H1 (cell line): ENCODE results near the gene FKBP8. TPM values are rescaled to one million over a fixed set of nuclear protein-coding genes. Genes with fewer than 3 reads are reported as not detected.
A peak's percentile ranks its signal among the peaks of the same experiment; 100 is the strongest.

Experiments
- CTCF ChIA-PET: fragments of 300-600 bp; sonication (Branson Sonifier 250); formaldehyde crosslinking; loops from one replicate; lab custom pipeline; 2021; ENCODE audit not compliant: partially characterized antibody; lab: Charles Lee
- POLR2A ChIA-PET: fragments of 300-600 bp; sonication (Branson Sonifier 250); formaldehyde crosslinking; loops from one replicate; lab custom pipeline; 2021; ENCODE audit warnings: inconsistent platforms; ENCODE audit not compliant: partially characterized antibody; lab: Charles Lee
- DNase-seq, 2 experiments: peaks; one replicate each; pipeline versions ENCODE4 v3.0.0 to v3.0.0-alpha.2; 2010 to 2022; ENCODE audit warnings: low spot score in 2 of 2, low read depth in 1 of 2, mixed read lengths in 1 of 2
- FAIRE-seq: peaks from 2 replicates; lab custom pipeline; 2011; peaks lifted over from hg19 to GRCh38; lab: Jason Lieb, UNC
- H2AFZ ChIP-seq: 2 replicates; pipeline ENCODE4 v1.8.1; 2012; ENCODE audit warnings: low read length, inconsistent platforms
- H2AK5ac ChIP-seq: 2 replicates; pipeline ENCODE4 v1.6.1; 2013; ENCODE audit warnings: low read depth, low read length
- H2BK120ac ChIP-seq: replicated peaks from 2 replicates; pipeline ENCODE3; 2013; ENCODE audit warnings: low read depth, low read length, inconsistent platforms
- H2BK12ac ChIP-seq: 2 replicates; pipeline ENCODE4 v1.6.1; 2013; ENCODE audit warnings: low read depth, low read length
- H2BK15ac ChIP-seq: 2 replicates; pipeline ENCODE4 v1.6.1; 2013; ENCODE audit warnings: low read length
- H2BK20ac ChIP-seq: 2 replicates; pipeline ENCODE4 v1.6.1; 2013; ENCODE audit warnings: low read length
- H2BK5ac ChIP-seq: 2 replicates; pipeline ENCODE4 v1.6.1; 2013; ENCODE audit warnings: low read depth, low read length
- H3K14ac ChIP-seq: 2 replicates; pipeline ENCODE4 v1.6.1; 2013; ENCODE audit warnings: inconsistent platforms; ENCODE audit not compliant: insufficient read length
- H3K18ac ChIP-seq: 2 replicates; pipeline ENCODE4 v1.6.1; 2013; ENCODE audit warnings: low read length; ENCODE audit errors: extremely low read depth
- H3K23ac ChIP-seq: 2 replicates; pipeline ENCODE4 v1.6.1; 2013; ENCODE audit warnings: inconsistent platforms; ENCODE audit not compliant: insufficient read length
- H3K23me2 ChIP-seq: 2 replicates; pipeline ENCODE4 v1.6.1; 2013; ENCODE audit warnings: low read depth, low read length
- H3K27ac ChIP-seq: 2 replicates; pipeline ENCODE4 v1.6.1; 2011; ENCODE audit warnings: low read depth, low read length, inconsistent platforms
- H3K27me3 ChIP-seq, 4 experiments: replicated peaks in 1 of 4; 1 replicate in 1 of 4; 2 replicates in 3 of 4; pipeline versions ENCODE4 v1.6.1 to v1.8.1; 2011 to 2013; ENCODE audit warnings: low read length in 3 of 4, mild to moderate bottlenecking in 3 of 4, inconsistent platforms in 2 of 4, mixed read lengths in 2 of 4, moderate library complexity in 1 of 4; ENCODE audit not compliant: control insufficient read depth in 3 of 4, insufficient read depth in 3 of 4; ENCODE audit errors: extremely low read depth in 1 of 4
- H3K36me3 ChIP-seq, 4 experiments: 2 replicates each; pipeline versions ENCODE4 v1.6.1 to v1.8.1; 2011 to 2013; ENCODE audit warnings: mild to moderate bottlenecking in 4 of 4, low read length in 3 of 4, moderate library complexity in 2 of 4, control low read depth in 1 of 4, inconsistent platforms in 1 of 4; ENCODE audit not compliant: insufficient read depth in 4 of 4, control insufficient read depth in 2 of 4
- H3K4ac ChIP-seq: replicated peaks from 2 replicates; pipeline ENCODE3; 2013; ENCODE audit warnings: low read length, low read depth, mixed read lengths, inconsistent platforms; ENCODE audit not compliant: insufficient read length
- H3K4me1 ChIP-seq, 4 experiments: replicated peaks in 1 of 4; 1 replicate in 1 of 4; 2 replicates in 3 of 4; pipeline versions ENCODE4 v1.6.1 to v1.8.1; 2011 to 2013; ENCODE audit warnings: low read length in 3 of 4, inconsistent platforms in 2 of 4, mixed read lengths in 1 of 4; ENCODE audit not compliant: insufficient read depth in 4 of 4, control insufficient read depth in 3 of 4
- H3K4me2 ChIP-seq, 2 experiments: 2 replicates each; pipeline versions ENCODE4 v1.6.1 to v1.8.1; 2011 to 2013; ENCODE audit warnings: low read depth in 2 of 2, low read length in 2 of 2, control low read depth in 1 of 2, inconsistent platforms in 1 of 2, mild to moderate bottlenecking in 1 of 2; ENCODE audit not compliant: insufficient read depth in 1 of 2
- H3K4me3 ChIP-seq, 4 experiments: fragments of 200-600, 300-600 bp in 1 of 4; sonication (generic), shearing (Covaris generic), sonication (Bioruptor Twin) in 1 of 4; 2 replicates each; pipeline versions ENCODE4 v1.5.1 to v1.8.1; 2011 to 2016; ENCODE audit warnings: low read length in 4 of 4, low read depth in 3 of 4, control low read depth in 2 of 4, inconsistent platforms in 2 of 4, mild to moderate bottlenecking in 2 of 4, mixed read lengths in 1 of 4, moderate library complexity in 1 of 4; ENCODE audit not compliant: insufficient read depth in 2 of 4; ENCODE audit errors: extremely low read depth in 1 of 4
- H3K56ac ChIP-seq: replicated peaks from 2 replicates; pipeline ENCODE3; 2013; ENCODE audit warnings: low read depth, mild to moderate bottlenecking, mixed read lengths, low read length, inconsistent platforms; ENCODE audit not compliant: insufficient read length
- H3K79me1 ChIP-seq: 2 replicates; pipeline ENCODE4 v1.6.1; 2013; ENCODE audit warnings: low read depth, low read length, control low read depth
- H3K79me2 ChIP-seq, 2 experiments: 2 replicates each; pipeline versions ENCODE4 v1.6.1 to v1.8.1; 2012 to 2013; ENCODE audit warnings: low read length in 2 of 2, mild to moderate bottlenecking in 2 of 2, inconsistent platforms in 1 of 2; ENCODE audit not compliant: insufficient read depth in 2 of 2, control insufficient read depth in 1 of 2
- H3K9ac ChIP-seq, 4 experiments: replicated peaks in 1 of 4; 1 replicate in 1 of 4; 2 replicates in 3 of 4; pipeline versions ENCODE4 v1.6.1 to v1.8.1; 2011 to 2013; ENCODE audit warnings: low read depth in 3 of 4, low read length in 3 of 4, control low read depth in 2 of 4, mild to moderate bottlenecking in 2 of 4, moderate library complexity in 2 of 4, inconsistent platforms in 1 of 4; ENCODE audit errors: extremely low read depth in 1 of 4
- H3K9me3 ChIP-seq, 2 experiments: 2 replicates each; pipeline versions ENCODE4 v1.6.1 to v1.8.1; 2012 to 2013; ENCODE audit warnings: mild to moderate bottlenecking in 2 of 2, moderate library complexity in 2 of 2, control low read depth in 1 of 2, inconsistent platforms in 1 of 2, low read depth in 1 of 2, low read length in 1 of 2, mixed read lengths in 1 of 2; ENCODE audit not compliant: insufficient read depth in 2 of 2
- H4K20me1 ChIP-seq, 2 experiments: replicated peaks in 1 of 2; 2 replicates each; pipeline versions ENCODE3 to v1.8.1; 2011 to 2013; ENCODE audit warnings: inconsistent platforms in 2 of 2, low read length in 2 of 2, mild to moderate bottlenecking in 1 of 2; ENCODE audit not compliant: insufficient read depth in 2 of 2, control insufficient read depth in 1 of 2
- H4K5ac ChIP-seq: 2 replicates; pipeline ENCODE4 v1.6.1; 2013; ENCODE audit warnings: low read length, low read depth, mixed read lengths, inconsistent platforms; ENCODE audit not compliant: insufficient read length
- H4K8ac ChIP-seq: 2 replicates; pipeline ENCODE4 v1.8.0; 2013; ENCODE audit warnings: mild to moderate bottlenecking, moderate library complexity, low read length, inconsistent platforms; ENCODE audit not compliant: insufficient read depth; ENCODE audit errors: extremely low read depth
- H4K91ac ChIP-seq: replicated peaks from 2 replicates; pipeline ENCODE3; 2013; ENCODE audit warnings: low read length, mixed read lengths, inconsistent platforms; ENCODE audit not compliant: insufficient read length
- CHD1 ChIP-seq: IDR thresholded peaks from 2 replicates; pipeline ENCODE4 v1.6.1; 2012; ENCODE audit warnings: low read depth, low read length, improper control_type of control experiment
- CREB1 ChIP-seq: IDR thresholded peaks from 2 replicates; pipeline ENCODE4 v1.6.1; 2012; ENCODE audit warnings: inconsistent platforms
- NRF1 ChIP-seq: IDR thresholded peaks from 2 replicates; pipeline ENCODE4 v1.6.1; 2011; ENCODE audit warnings: mild to moderate bottlenecking, low read depth, low read length, improper control_type of control experiment
- POLR2A ChIP-seq, 2 experiments: IDR thresholded peaks; 1 replicate in 1 of 2; 2 replicates in 1 of 2; pipeline ENCODE4 v1.6.1; 2011; ENCODE audit warnings: low read depth in 2 of 2, low read length in 2 of 2, mild to moderate bottlenecking in 2 of 2; ENCODE audit errors: control extremely low read depth in 1 of 2
- RFX5 ChIP-seq: IDR thresholded peaks from 2 replicates; pipeline ENCODE4 v1.6.1; 2011; ENCODE audit warnings: low read depth, low read length, improper control_type of control experiment, borderline replicate concordance
- RNF2 ChIP-seq: fragments of 200-900, 300-1000 bp; sonication (generic); IDR thresholded peaks from 2 replicates; pipeline ENCODE4 v1.7.1; 2016; ENCODE audit warnings: borderline replicate concordance, low read depth, mild to moderate bottlenecking, antibody characterized with exemption, low read length; ENCODE audit not compliant: poor library complexity, severe bottlenecking; ENCODE audit errors: missing control alignments
- SP4 ChIP-seq: IDR thresholded peaks from 2 replicates; pipeline ENCODE4 v1.6.1; 2012; ENCODE audit warnings: low read length, inconsistent platforms
- TBP ChIP-seq: IDR thresholded peaks from 2 replicates; pipeline ENCODE4 v1.6.1; 2011; ENCODE audit warnings: low read depth, low read length, improper control_type of control experiment
- WGBS, 2 experiments: shearing (Covaris generic) in 1 of 2; methylation state at CpG; one replicate each; pipeline versions ENCODE4 v1.1.6 to v1.1.7; 2013 to 2015; ENCODE audit warnings: low lambda C conversion rate in 2 of 2, mixed read lengths in 2 of 2, inconsistent platforms in 1 of 2, low coverage in 1 of 2, missing lambda C conversion rate in 1 of 2; ENCODE audit not compliant: insufficient replicate concordance in 2 of 2, insufficient coverage in 1 of 2, insufficient read length in 1 of 2; ENCODE audit errors: extremely low coverage in 1 of 2, missing lambda C conversion rate in 1 of 2; 5-methylcytosine and 5-hydroxymethylcytosine counted together
- polyA plus RNA-seq, 7 experiments: library from polyadenylated mRNA; depleted of rRNA in 3 of 7; stranded (reverse) in 5 of 7; unstranded in 2 of 7; fragments of >200 nt in 5 of 7; fragments of 200-250 nt in 2 of 7; gene quantifications; 1 replicate in 5 of 7; 2 replicates in 1 of 7; 4 replicates in 1 of 7; pipeline versions ENCODE4 v1.2.1 to v1.2.3, GENCODE V29; 2011 to 2013; ENCODE audit warnings: missing spikeins in 2 of 7, mixed read lengths in 2 of 7
- total RNA-seq: library from RNA; stranded (reverse); fragmentation: NEBNext Ultra II Directional; extraction: Animal tissue kit (Norgen Biotek cat#: 25700); gene quantifications from 2 replicates; pipeline ENCODE4 v1.2.1, GENCODE V29; 2021
- TF ChIP-seq, protein P1 (sequence below): IDR thresholded peaks from 2 replicates; pipeline ENCODE4 v1.6.1; 2011; ENCODE audit warnings: low read length, improper control_type of control experiment

The FKBP8 gene
- total and polyA plus RNA-seq, 2 of the 8 experiments (the other 6 are each of a cell fraction or from before 2014, with no cell fraction given) = 264 to 309 TPM

DNA sequence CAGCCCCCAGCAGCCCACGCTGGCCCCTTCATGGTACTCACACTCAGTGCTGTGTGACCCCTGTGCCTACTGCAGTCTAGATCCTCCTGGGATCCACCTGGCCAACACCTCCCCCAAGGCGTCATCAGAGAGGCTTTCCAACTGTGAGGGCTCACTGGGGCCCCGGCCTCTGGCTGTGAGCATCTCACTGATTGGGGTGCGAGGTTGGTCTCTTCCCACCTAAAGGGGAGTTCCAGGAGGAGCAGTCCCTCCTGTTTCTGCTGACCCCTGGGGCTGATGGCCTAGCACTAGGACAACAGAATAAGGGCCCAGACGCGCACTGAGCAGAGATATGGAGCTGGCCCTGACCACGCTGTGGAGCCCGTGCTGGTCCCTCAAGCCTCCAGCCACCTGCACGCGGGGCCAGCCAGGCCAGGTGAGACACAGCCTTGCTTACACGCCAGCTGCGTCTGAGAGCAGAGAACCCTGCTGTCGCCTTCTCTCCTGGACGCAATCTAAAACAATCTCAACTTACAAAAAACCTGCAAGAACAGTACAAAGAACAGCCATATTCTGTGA is 53.7 kb downstream of the FKBP8 start:
- H3K4me2 ChIP-seq = no peak overlapping the region
- no peak overlapping the region for H3K14ac ChIP-seq
- no peak overlapping the region for H4K8ac ChIP-seq
- no peak overlapping the region for H3K4me3 ChIP-seq
- H3K23me2 ChIP-seq = no peaks in the 10 kb centered on the region
- no peak overlapping the region for H3K27ac ChIP-seq
- no peak overlapping the region for H3K9ac ChIP-seq
- H3K18ac ChIP-seq = no peak overlapping the region
- H2BK5ac ChIP-seq = no peak overlapping the region; the same call in 1 of the 2 replicates
- no peaks in the 10 kb centered on the region for H3K36me3 ChIP-seq
- H4K91ac ChIP-seq = no peak overlapping the region
- H2AFZ ChIP-seq = no peak overlapping the region
- no peak overlapping the region for H2BK20ac ChIP-seq
- no peak overlapping the region for H2BK15ac ChIP-seq
- no peak overlapping the region for H3K4ac ChIP-seq
- H2AK5ac ChIP-seq = no peak overlapping the region
- peaks cover 0 to 17% of the 10 kb centered on the region in 2 experiments; a peak in 1 of 4 replicates for H3K79me2 ChIP-seq
- H3K27me3 ChIP-seq = no peaks in the 10 kb centered on the region
- H3K79me1 ChIP-seq = peaks cover 27% of the 10 kb centered on the region
- POLR2A ChIA-PET = interaction anchor here (1.3 to 1.8 kb wide), 2 partner anchors 9 to 12 kb away, joined by 3 to 6 read pairs; no protein-coding TSS in a partner anchor
- H3K4me1 ChIP-seq = peaks cover 0 to 16% (median 8%) of the 10 kb centered on the region in 4 experiments; a peak in 5 of 7 replicates
- no peak for TF ChIP-seq CREB1
- TF ChIP-seq CHD1 = no peak
- TF ChIP-seq TBP = no peak
- no peak for TF ChIP-seq NRF1
- no peak for TF ChIP-seq RNF2
- no peak for TF ChIP-seq POLR2A (IDR thresholded peaks at IDR 0.05; ENCODE audit: control extremely low read depth in 1 of 2, low read depth in 2 of 2, low read length in 2 of 2)
- TF ChIP-seq, protein P1, sequence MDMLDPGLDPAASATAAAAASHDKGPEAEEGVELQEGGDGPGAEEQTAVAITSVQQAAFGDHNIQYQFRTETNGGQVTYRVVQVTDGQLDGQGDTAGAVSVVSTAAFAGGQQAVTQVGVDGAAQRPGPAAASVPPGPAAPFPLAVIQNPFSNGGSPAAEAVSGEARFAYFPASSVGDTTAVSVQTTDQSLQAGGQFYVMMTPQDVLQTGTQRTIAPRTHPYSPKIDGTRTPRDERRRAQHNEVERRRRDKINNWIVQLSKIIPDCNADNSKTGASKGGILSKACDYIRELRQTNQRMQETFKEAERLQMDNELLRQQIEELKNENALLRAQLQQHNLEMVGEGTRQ = no peak
- no peak for TF ChIP-seq RFX5
- TF ChIP-seq SP4 = no peak
- H4K5ac ChIP-seq = no peak overlapping the region
- H4K20me1 ChIP-seq = peaks cover 8 to 34% of the 10 kb centered on the region in 2 experiments
- CTCF ChIA-PET = interaction anchor here (0.6 to 18.5 kb wide), 15 partner anchors 9 to 287 kb away, joined by 3 to 458 read pairs (median 4); partner anchors contain the start of genes ELL and KXD1
- no peak for DNase-seq
- no peaks in the 10 kb centered on the region for H3K9me3 ChIP-seq
- 83% methylated on average over 14 of the region's 14 CpGs; no CpG with 5 or more reads in 1 of the 2 experiments for WGBS, 2 experiments
- no peak overlapping the region for H3K56ac ChIP-seq
- H2BK12ac ChIP-seq = 0 out of 2 replicates have a peak overlapping the region, but pooled peaks have one; percentile 9
- no peak overlapping the region for H3K23ac ChIP-seq
- FAIRE-seq = no peak
- H2BK120ac ChIP-seq = no peak overlapping the region
